Transverse colon (tissue), 4 donors: Measurements from ENCODE around the gene FCRL6. TPM values are rescaled to one million over a fixed set of nuclear protein-coding genes. Genes with fewer than 3 reads are reported as not detected.

Source experiments
- DNase-seq: peaks from one replicate; pipeline ENCODE4 v3.0.0-alpha.2; 2019
- H3K27ac ChIP-seq, 4 donors: fragments of 200-600 bp; sonication (generic); 2 replicates each; pipeline ENCODE4 v1.5.1; 2016 to 2018; ENCODE audit warnings: inconsistent platforms in 4 of 4
- H3K27me3 ChIP-seq: fragments of 200-600 bp; sonication (generic); 2 replicates; pipeline ENCODE4 v1.5.1; 2017; ENCODE audit warnings: inconsistent platforms
- H3K36me3 ChIP-seq, 4 donors: fragments of 200-600 bp; sonication (generic); 2 replicates each; pipeline ENCODE4 v1.5.1; 2017 to 2019; ENCODE audit warnings: inconsistent platforms in 4 of 4
- H3K4me1 ChIP-seq, 4 donors: fragments of 200-600 bp; sonication (generic); 2 replicates each; pipeline ENCODE4 v1.5.1; 2017 to 2020; ENCODE audit warnings: inconsistent platforms in 4 of 4
- H3K4me3 ChIP-seq, 4 donors: fragments of 200-600 bp; sonication (generic); 1 replicate in 1 of 4; 2 replicates in 3 of 4; pipeline versions ENCODE4 v1.5.1 to v1.6.1; 2017 to 2019; ENCODE audit warnings: inconsistent platforms in 4 of 4
- H3K9me3 ChIP-seq, 2 donors: fragments of 200-600 bp; sonication (generic); 2 replicates each; pipeline ENCODE4 v1.5.1; 2017 to 2019; ENCODE audit warnings: inconsistent platforms in 2 of 2
- EP300 ChIP-seq: sonication (generic); formaldehyde crosslinking; IDR thresholded peaks from one replicate; pipeline ENCODE4 v1.6.1; 2017; ENCODE audit warnings: antibody characterized with exemption, low read depth
- POLR2A ChIP-seq: fragments of 450-650 bp; IDR thresholded peaks from one replicate; pipeline ENCODE4 v1.6.1; 2016; ENCODE audit warnings: antibody characterized with exemption, mild to moderate bottlenecking, moderate library complexity
- POLR2AphosphoS5 ChIP-seq, 3 donors: sonication (generic); formaldehyde crosslinking; IDR thresholded peaks; one replicate each; pipeline ENCODE4 v1.6.1; 2016; ENCODE audit warnings: antibody characterized with exemption in 3 of 3
- WGBS, 2 donors: methylation state at CpG; one replicate each; pipeline ENCODE4 v1.1.5; 2018; ENCODE audit warnings: low coverage in 1 of 2; 5-methylcytosine and 5-hydroxymethylcytosine counted together
- in situ Hi-C, 4 donors: fragments of 200-750 bp; cut with MboI; loops; one replicate each; pipeline versions ENCODE4 v1.15.0 to v1.15.1; 2017; ENCODE audit warnings: low sequenced_read_pairs in 3 of 4, low pct_ligation_motif_present in 1 of 4, low pct_unique_long_range_greater_than_20kb in 1 of 4
- intact Hi-C: fragments of 100-400 bp; cut with DNase I; formaldehyde crosslinking; loops from one replicate; pipeline ENCODE4 v1.15.1; 2023; ENCODE audit warnings: low total_unique reads
- total RNA-seq, 4 donors: library from RNA; depleted of rRNA; stranded (reverse); fragments of >200 nt; gene quantifications; one replicate each; pipeline ENCODE4 v1.1.0, GENCODE V29; 2016
- TF ChIP-seq, protein P1 (sequence below), 5 experiments: fragments of 200-600 bp in 3 of 5; fragments of 450-650 bp in 2 of 5; sonication (generic) in 3 of 5; IDR thresholded peaks; 1 replicate in 2 of 5; 2 replicates in 3 of 5; pipeline ENCODE4 v1.5.1; 2016 to 2017; ENCODE audit warnings: antibody characterized with exemption in 5 of 5, inconsistent platforms in 3 of 5, mild to moderate bottlenecking in 2 of 5, moderate library complexity in 1 of 5

The FCRL6 gene
- total RNA-seq, 4 donors from 2014 or later = 0.55 to 1.4 TPM; not detected in 2

DNA sequence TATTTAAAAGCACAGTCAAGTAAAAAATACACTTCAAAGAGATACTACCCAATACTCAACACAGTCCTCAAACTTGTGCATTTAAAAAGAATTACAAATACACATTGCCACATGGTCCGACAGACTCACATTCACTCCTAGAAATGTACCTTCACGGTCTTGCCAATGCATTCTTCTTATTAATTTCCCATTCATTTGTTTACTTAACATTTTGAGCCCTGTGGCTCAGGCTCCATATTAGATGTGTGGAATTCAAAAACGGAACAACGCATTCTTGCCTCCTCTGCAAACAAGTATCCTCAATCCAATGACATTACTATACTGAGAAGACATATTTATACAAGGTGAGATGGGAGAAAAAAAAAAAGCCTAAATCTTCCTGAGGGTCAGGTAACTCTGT is 23.9 kb upstream of the FCRL6 start:
- Histone ChIP-seq H3K9me3 (no peaks in the 10 kb centered on the region), H3K4me1 (peaks cover 0 to 15% (median 2%) of the 10 kb centered on the region in 4 donors), H3K27ac (no peak overlapping the region), H3K36me3 (no peaks in the 10 kb centered on the region), H3K4me3 (no peak overlapping the region), H3K27me3 (no peaks in the 10 kb centered on the region)
- TF ChIP-seq, protein P1, sequence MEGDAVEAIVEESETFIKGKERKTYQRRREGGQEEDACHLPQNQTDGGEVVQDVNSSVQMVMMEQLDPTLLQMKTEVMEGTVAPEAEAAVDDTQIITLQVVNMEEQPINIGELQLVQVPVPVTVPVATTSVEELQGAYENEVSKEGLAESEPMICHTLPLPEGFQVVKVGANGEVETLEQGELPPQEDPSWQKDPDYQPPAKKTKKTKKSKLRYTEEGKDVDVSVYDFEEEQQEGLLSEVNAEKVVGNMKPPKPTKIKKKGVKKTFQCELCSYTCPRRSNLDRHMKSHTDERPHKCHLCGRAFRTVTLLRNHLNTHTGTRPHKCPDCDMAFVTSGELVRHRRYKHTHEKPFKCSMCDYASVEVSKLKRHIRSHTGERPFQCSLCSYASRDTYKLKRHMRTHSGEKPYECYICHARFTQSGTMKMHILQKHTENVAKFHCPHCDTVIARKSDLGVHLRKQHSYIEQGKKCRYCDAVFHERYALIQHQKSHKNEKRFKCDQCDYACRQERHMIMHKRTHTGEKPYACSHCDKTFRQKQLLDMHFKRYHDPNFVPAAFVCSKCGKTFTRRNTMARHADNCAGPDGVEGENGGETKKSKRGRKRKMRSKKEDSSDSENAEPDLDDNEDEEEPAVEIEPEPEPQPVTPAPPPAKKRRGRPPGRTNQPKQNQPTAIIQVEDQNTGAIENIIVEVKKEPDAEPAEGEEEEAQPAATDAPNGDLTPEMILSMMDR (IDR thresholded peaks at IDR 0.05) = no peak
- no peak for TF ChIP-seq EP300
- 95 to 97% methylated on average over 4 of the region's 4 CpGs for WGBS, 2 donors
- in situ Hi-C loops (loop anchor here in 3 of 4 donors (25.0 kb wide), 1 partner anchor 234 kb away; no protein-coding TSS in a partner anchor), intact Hi-C loops (no loop called here)
- DNase-seq = no peak

DNA sequence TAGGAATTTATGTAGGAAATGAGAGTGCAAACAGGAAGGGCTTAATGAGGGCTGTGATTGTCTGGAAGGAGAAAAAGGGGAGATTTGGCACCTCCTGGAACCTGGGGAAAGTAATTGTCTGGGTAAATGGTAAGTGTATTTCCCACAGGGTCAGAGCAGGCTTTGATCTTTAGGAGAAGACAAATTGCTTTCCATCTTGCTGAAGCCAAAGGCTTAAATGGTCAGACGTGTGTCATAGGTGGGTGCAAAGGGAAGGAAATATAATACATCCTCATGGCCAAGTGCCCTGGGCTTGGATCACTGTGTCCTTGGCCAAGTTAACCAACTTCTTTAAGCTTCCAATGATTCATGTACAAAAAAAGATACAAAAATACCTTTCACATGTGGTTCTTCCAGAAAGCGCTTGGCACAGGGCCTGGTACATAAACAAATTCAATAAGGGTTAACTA is 22.7 kb upstream of the FCRL6 start:
- intact Hi-C loops = no loop called here
- Histone ChIP-seq H3K4me3 (no peak overlapping the region), H3K36me3 (no peaks in the 10 kb centered on the region), H3K4me1 (peaks cover 0 to 15% (median 2%) of the 10 kb centered on the region in 4 donors), H3K27ac (no peak overlapping the region), H3K9me3 (no peaks in the 10 kb centered on the region), H3K27me3 (no peaks in the 10 kb centered on the region)
- in situ Hi-C loops = loop anchor here in 3 of 4 donors (25.0 kb wide), 1 partner anchor 233 kb away; no protein-coding TSS in a partner anchor
- no peak for DNase-seq
- WGBS, 2 donors = 73 to 81% methylated on average over 2 of the region's 2 CpGs
- TF ChIP-seq EP300 (peak; percentile 21), POLR2A (no peak), POLR2AphosphoS5 (IDR thresholded peaks at IDR 0.05) (no peak)
- TF ChIP-seq, protein P1 (IDR thresholded peaks at IDR 0.05) = no peak

DNA sequence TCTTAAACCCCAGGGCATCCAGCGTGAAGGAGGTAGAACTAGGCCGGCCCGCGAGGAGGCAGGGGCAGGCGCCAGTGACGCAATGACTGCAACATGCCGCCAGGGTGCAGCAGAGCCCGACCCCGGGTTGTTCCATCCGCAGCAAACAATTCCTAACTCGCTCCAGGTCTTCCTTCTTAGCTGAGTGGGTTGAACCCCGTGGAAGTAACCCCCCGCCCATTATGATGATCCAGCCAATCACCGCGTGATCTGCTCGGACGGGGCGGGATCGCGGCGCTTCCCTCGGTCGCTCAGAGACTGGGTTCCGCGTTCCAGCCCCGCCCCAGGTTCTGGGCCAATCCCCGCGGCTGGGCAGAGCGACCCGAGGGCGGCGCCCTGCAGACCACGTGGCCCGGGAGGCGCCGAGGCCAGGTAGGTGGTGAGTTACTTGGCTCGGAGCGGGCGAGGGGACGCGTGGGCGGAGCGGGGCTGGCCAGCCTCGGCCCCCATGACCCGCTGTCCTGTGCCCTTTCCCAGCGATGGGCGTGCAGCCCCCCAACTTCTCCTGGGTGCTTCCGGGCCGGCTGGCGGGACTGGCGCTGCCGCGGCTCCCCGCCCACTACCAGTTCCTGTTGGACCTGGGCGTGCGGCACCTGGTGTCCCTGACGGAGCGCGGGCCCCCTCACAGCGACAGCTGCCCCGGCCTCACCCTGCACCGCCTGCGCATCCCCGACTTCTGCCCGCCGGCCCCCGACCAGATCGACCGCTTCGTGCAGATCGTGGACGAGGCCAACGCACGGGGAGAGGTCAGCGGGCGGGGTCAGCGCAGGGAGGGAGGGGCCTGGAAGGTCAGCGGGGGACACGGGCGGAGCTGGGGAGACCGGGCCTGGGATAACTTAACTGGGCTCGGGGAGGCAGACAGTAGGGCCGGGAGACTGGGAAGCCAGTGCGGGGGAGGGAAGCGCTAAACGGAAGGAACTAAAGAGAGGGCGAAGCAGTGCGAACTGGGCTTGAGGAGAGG is 21.3 kb upstream of the FCRL6 start, which contains the start of gene DUSP23:
Gene DUSP23, plus strand, starts transcription at position 380 of the 1,000 bp plus-strand sequence. Its CDS starts 139 bp downstream, at position 519.
- Histone ChIP-seq H3K36me3 (no peaks in the 10 kb centered on the region), H3K4me3 (peak within 1 kb of the TSS; percentile 62 to 90 (median 70)), H3K4me1 (peaks cover 0 to 15% (median 2%) of the 10 kb centered on the region in 4 donors), H3K27me3 (no peaks in the 10 kb centered on the region), H3K27ac (peak within 1 kb of the TSS; percentile 81 to 90 (median 87)), H3K9me3 (no peaks in the 10 kb centered on the region)
- intact Hi-C loops (no loop called here), in situ Hi-C loops (loop anchor here in 3 of 4 donors (10.0 to 25.0 kb wide), 2 partner anchors 114 to 231 kb away; no protein-coding TSS in a partner anchor)
- peak; percentile 98 for DNase-seq
- TF ChIP-seq, protein P1 (IDR thresholded peaks at IDR 0.05) = peak; percentile 86 to 99 (median 95)
- peak; percentile 83 to 97 (median 96) for TF ChIP-seq POLR2AphosphoS5 (IDR thresholded peaks at IDR 0.05)
- peak; percentile 94 for TF ChIP-seq POLR2A
- no peak for TF ChIP-seq EP300
- whole genome bisulfite sequencing, 2 donors = 2 to 11% methylated on average over 7 to 68 of the region's 88 CpGs

DNA sequence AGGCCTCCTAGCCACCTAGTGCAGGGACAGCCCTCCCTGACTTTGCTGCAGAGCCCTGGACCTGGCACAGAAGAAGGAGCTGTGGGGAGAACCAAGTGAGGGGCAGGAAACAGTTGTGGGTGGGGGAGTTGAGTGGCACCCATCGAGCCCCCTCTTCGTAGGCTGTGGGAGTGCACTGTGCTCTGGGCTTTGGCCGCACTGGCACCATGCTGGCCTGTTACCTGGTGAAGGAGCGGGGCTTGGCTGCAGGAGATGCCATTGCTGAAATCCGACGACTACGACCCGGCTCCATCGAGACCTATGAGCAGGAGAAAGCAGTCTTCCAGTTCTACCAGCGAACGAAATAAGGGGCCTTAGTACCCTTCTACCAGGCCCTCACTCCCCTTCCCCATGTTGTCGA is 20.2 kb upstream of the FCRL6 start:
- H3K27ac ChIP-seq = peak overlapping the region in 3 of 4 donors; percentile 81 to 90 (median 84)

More for the DNA sequence above, 20.2 kb upstream of the FCRL6 start:
- Histone ChIP-seq H3K36me3 (no peaks in the 10 kb centered on the region), H3K4me1 (peaks cover 0 to 15% (median 2%) of the 10 kb centered on the region in 4 donors), H3K4me3 (peak overlapping the region in 2 of 4 donors; percentile 62 to 75), H3K9me3 (no peaks in the 10 kb centered on the region), H3K27me3 (no peaks in the 10 kb centered on the region)
- in situ Hi-C loops (loop anchor here in 3 of 4 donors (10.0 to 25.0 kb wide), 2 partner anchors 113 to 230 kb away; no protein-coding TSS in a partner anchor), intact Hi-C loops (no loop called here)
- DNase-seq = no peak
- TF ChIP-seq POLR2AphosphoS5 (IDR thresholded peaks at IDR 0.05) (no peak), POLR2A (no peak), EP300 (no peak)
- TF ChIP-seq, protein P1 (IDR thresholded peaks at IDR 0.05) = no peak
- 80 to 100% methylated on average over 1 to 10 of the region's 12 CpGs for WGBS, 2 donors
